ENCODE measurements around the gene C9orf85. TPM values are rescaled to one million over a fixed set of nuclear protein-coding genes. Genes with fewer than 3 reads are reported as not detected.

Gene C9orf85
- total RNA-seq, 4 donors from 2014 or later, result 11.3 to 40.4 (median 21.9) TPM

DNA sequence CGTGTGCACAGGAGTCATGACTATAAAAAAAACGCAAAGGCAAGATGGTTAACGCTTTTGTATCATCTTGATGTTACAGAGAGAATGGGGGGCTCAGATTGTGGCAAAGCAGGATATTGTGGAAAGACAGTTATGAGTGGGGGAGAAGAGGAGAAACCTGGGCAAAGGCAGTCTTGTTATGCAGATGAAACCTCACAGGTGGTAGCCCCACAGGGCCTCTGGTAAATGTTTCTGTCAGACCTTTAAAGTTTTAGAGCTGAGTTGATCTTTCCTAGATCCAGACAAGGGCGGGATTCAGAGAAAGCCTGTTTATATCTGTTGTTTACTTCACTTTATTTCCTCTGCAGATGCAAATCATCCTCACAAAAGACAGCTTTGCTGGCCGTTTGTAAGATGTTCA, 55.2 kb downstream of the C9orf85 start:
- Histone ChIP-seq H3K27me3 (no peaks in the 10 kb centered on the region), H3K4me3 (no peak overlapping the region), H3K4me1 (no peaks in the 10 kb centered on the region), H3K36me3 (peaks cover 0 to 13% (median 0%) of the 10 kb centered on the region in 3 donors), H3K9me3 (peaks cover 0 to 7% (median 0%) of the 10 kb centered on the region in 4 donors), H3K27ac (no peak overlapping the region)
- no peak for DNase-seq
- TF ChIP-seq POLR2A (IDR thresholded peaks at IDR 0.05), result no peak
- TF ChIP-seq CTCF (IDR thresholded peaks at IDR 0.05), result no peak

DNA sequence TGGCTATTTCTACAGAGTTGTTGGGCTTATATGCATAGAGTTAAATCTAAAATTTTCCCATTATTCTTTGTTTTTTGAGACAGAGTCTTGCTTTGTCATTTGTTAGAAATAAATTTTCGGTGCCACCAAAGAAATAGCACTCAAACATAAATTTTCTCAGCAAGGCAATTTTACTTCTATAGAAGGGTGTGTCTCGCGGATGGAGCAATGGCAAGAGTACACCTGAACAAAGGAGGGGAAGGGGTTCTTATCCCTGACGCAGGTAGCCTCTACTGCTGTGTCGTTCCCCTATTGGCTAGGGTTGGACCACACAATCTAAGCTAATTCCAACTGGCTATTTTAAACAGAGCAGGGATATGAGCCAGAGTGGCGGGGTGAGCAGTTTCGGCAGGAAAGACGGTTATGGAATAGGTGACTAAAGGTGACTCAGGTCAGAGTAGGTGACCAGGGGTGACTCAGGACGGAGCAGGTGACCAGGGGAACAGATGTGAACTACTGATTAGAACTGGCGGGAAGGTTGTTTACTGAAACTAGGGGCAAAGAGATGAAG, 57.2 kb downstream of the C9orf85 start:
- Histone ChIP-seq H3K36me3 (peaks cover 0 to 29% (median 0%) of the 10 kb centered on the region in 3 donors), H3K9me3 (peaks cover 0 to 7% (median 0%) of the 10 kb centered on the region in 4 donors), H3K4me1 (no peaks in the 10 kb centered on the region), H3K27me3 (no peaks in the 10 kb centered on the region), H3K4me3 (no peak overlapping the region), H3K27ac (no peak overlapping the region)
- DNase-seq, result no peak
- TF ChIP-seq POLR2A (IDR thresholded peaks at IDR 0.05) (no peak), CTCF (IDR thresholded peaks at IDR 0.05) (no peak)

- DNase-seq, result no peak
- peaks cover 0 to 23% (median 0%) of the 10 kb centered on the region in 3 donors for H3K36me3 ChIP-seq
- peak in 4 of 6 experiments; percentile 20 to 65 (median 52) for TF ChIP-seq CTCF (IDR thresholded peaks at IDR 0.05)
- no peak for TF ChIP-seq POLR2A (IDR thresholded peaks at IDR 0.05)
These were observed 64.4 kb downstream of the C9orf85 start for GRCh38 chr9:71975833-71976232.

DNA sequence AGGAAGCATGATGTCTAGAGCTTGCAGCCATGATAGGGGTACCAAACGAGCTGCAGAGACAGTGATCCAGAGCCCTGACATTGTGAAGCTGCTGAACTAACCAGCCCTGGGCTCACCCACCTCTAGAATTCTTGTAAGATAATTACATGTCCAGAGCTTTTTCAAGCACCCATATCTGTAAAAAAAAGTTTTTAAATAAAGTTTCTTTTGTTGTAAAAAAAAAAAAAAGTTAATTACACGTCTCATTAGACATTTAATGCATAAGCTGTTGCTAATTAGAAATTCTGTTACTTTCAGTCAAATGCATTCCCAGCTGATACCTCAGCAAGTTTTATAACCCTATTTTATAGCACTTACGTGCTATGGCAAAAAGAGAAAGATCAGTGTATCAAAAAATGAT, 65.6 kb downstream of the C9orf85 start:
- H3K36me3 ChIP-seq, result peaks cover 0 to 19% (median 0%) of the 10 kb centered on the region in 3 donors
- no peaks in the 10 kb centered on the region for H3K27me3 ChIP-seq
- H3K4me3 ChIP-seq, result no peak overlapping the region
- no peak overlapping the region for H3K27ac ChIP-seq
- TF ChIP-seq POLR2A (IDR thresholded peaks at IDR 0.05), result no peak
- no peak for TF ChIP-seq CTCF (IDR thresholded peaks at IDR 0.05)
- no peaks in the 10 kb centered on the region for H3K4me1 ChIP-seq
- no peak for DNase-seq
- no peaks in the 10 kb centered on the region for H3K9me3 ChIP-seq

More at GRCh38 chr9:71975833-71976232, 64.4 kb downstream of the C9orf85 start:
- Histone ChIP-seq H3K27ac (no peak overlapping the region), H3K9me3 (no peaks in the 10 kb centered on the region), H3K27me3 (no peaks in the 10 kb centered on the region), H3K4me3 (no peak overlapping the region), H3K4me1 (no peaks in the 10 kb centered on the region)

DNA sequence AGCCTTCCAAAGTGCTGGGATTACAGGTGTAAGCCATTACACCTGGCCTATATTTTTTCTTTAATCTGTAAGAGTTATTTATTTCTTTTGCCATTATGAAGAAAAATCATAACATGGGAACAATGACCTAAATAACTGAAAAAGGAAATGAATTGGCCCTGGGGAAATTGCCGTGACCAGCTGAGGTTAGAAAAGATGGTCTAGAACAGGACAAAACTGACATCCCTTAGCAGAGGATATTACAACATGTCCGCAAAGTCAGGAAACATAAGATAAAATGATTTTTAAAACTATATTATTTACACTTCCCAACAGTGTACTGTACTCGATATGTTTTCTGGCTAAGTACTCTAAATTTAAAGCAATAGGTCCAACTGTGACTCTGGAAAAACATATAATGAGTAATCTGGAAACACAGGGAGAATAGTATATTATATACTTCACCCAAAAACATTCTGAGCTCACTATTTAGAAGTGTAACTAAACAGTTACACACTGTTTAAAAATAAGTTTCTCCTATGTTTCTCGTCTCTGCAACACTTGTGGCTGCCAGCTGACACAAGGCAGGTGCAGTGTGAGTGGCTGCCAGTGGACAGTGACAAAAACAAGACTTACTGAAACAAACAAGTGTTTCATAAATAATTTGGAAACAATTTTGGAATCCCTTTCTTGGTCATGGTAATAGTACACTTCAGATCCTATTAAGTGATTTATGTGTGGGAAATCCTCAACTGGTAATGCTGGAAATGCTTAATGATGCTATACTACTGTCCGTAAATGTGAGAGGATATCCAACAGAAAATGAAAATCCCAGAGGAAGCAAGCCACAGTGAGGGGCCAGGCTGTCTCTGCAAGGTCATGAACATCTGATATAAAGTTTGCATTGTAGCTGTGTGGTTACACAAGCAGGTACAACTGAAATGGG, 69.1 kb downstream of the C9orf85 start:
- H3K9me3 ChIP-seq, result no peaks in the 10 kb centered on the region
- DNase-seq, result no peak
- H3K27ac ChIP-seq, result no peak overlapping the region
- no peak overlapping the region for H3K4me3 ChIP-seq
- H3K27me3 ChIP-seq, result no peaks in the 10 kb centered on the region
- H3K36me3 ChIP-seq, result no peaks in the 10 kb centered on the region
- H3K4me1 ChIP-seq, result no peaks in the 10 kb centered on the region
- no peak for TF ChIP-seq POLR2A (IDR thresholded peaks at IDR 0.05)
- TF ChIP-seq CTCF (IDR thresholded peaks at IDR 0.05), result no peak
